Astrocyte of the cerebellum (primary cell): ENCODE results near the gene CNTD1.

Source experiments
- DNase-seq: peaks from one replicate; pipeline ENCODE4 v3.0.0-alpha.2; 2011; ENCODE audit warnings: low read depth
- H3K4me3 ChIP-seq: 2 replicates; pipeline ENCODE4 v1.5.1; 2011; ENCODE audit warnings: mild to moderate bottlenecking, low read depth, low read length, moderate library complexity
- in situ Hi-C: cut with HindIII; loops from 2 replicates; pipeline ENCODE4 v1.10.0; 2017; ENCODE audit warnings: low sequenced_read_pairs
- TF ChIP-seq, protein P1 (sequence below): IDR thresholded peaks from 2 replicates; pipeline ENCODE4 v1.5.1; 2012; ENCODE audit warnings: low read length, low read depth, moderate library complexity, mild to moderate bottlenecking; ENCODE audit errors: missing control alignments

The CNTD1 gene, protein sequence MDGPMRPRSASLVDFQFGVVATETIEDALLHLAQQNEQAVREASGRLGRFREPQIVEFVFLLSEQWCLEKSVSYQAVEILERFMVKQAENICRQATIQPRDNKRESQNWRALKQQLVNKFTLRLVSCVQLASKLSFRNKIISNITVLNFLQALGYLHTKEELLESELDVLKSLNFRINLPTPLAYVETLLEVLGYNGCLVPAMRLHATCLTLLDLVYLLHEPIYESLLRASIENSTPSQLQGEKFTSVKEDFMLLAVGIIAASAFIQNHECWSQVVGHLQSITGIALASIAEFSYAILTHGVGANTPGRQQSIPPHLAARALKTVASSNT

GRCh38 chr17:42798383-42799380 lies at the start of gene CNTD1, which contains the start of gene COA3:
TSS of gene CNTD1 (plus strand) at chr17:42798861. CDS start at chr17:42799068, 207 bp downstream.
TSS of gene COA3 (minus strand) at chr17:42798704. CDS start at chr17:42798681, 23 bp downstream.
- in situ Hi-C loops = no loop called here
- TF ChIP-seq, protein P1, sequence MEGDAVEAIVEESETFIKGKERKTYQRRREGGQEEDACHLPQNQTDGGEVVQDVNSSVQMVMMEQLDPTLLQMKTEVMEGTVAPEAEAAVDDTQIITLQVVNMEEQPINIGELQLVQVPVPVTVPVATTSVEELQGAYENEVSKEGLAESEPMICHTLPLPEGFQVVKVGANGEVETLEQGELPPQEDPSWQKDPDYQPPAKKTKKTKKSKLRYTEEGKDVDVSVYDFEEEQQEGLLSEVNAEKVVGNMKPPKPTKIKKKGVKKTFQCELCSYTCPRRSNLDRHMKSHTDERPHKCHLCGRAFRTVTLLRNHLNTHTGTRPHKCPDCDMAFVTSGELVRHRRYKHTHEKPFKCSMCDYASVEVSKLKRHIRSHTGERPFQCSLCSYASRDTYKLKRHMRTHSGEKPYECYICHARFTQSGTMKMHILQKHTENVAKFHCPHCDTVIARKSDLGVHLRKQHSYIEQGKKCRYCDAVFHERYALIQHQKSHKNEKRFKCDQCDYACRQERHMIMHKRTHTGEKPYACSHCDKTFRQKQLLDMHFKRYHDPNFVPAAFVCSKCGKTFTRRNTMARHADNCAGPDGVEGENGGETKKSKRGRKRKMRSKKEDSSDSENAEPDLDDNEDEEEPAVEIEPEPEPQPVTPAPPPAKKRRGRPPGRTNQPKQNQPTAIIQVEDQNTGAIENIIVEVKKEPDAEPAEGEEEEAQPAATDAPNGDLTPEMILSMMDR = no peak
- peak within 1 kb of the TSS; percentile 94 for H3K4me3 ChIP-seq
- DNase-seq = peak; percentile 51

DNA sequence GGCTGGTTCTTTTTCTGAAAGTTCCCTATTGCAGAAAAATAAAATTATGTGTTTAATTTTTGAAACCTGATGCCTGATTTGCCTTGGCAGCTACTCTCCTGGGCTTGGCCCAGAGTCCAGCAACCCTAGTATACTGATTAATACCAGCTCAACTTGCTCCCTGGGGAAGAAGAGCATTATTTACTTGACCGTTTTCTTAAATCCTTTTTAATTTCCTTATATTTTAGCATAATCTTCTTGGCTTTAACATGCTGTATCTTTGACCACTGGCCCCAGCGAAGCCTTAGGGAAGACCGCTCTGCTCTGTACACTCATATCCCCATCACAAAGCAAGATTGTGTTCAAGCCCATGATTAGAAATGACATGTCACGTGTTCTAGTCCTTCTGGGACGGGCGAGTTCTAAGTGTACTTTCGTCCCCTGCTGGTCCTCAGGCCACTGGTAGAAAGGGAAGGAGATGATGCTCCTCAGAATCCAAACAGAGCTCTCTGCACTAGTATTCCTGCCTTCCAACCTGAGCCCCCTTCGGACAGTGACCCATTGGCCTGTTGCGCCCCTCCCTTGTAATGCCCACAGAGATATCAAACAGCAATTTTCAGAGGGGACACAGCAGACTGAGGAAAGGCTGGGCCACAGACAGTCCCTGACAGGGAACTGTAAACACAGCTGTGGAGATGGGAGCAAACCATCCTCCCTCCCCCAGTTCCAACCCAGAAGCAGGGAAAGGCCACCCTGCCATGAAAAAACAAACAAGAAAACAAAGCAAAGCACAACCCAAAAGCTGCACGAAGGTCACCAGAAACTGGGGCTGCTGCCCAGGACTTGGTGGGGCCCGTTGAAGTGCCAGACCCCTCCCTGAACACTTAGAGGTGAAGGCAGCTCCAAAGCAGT lies 49.5 kb upstream of the CNTD1 start:
- TF ChIP-seq, protein P1 = no peak
- in situ Hi-C loops = no loop called here
- no peak for DNase-seq
- no peak overlapping the region for H3K4me3 ChIP-seq

GRCh38 chr17:42750739-42751344 lies 47.8 kb upstream of the CNTD1 start:
- in situ Hi-C loops = no loop called here
- no peak for DNase-seq
- no peak overlapping the region for H3K4me3 ChIP-seq
- TF ChIP-seq, protein P1 = no peak

DNA sequence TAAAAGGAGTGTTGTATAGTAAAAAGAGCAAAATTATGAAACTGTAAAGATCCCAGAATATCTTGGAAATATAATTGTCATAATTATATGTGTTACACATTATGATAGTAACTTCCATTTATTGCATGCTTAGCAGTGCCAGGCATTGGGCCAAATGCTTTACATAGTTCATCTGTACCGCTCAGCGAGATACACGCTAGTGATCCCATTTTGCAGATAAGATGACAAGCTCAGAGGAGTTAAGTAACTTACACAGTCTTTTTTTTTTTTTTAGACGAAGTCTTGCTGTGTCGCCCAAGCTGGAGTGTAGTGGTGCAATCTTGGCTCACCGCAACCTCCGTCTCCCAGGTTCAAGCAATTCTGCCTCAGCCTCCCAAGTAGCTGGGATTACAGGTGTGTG lies 47.0 kb upstream of the CNTD1 start:
- in situ Hi-C loops = no loop called here
- TF ChIP-seq, protein P1 = no peak
- no peak overlapping the region for H3K4me3 ChIP-seq
- DNase-seq = no peak

- DNase-seq = no peak
- H3K4me3 ChIP-seq = no peak overlapping the region
- TF ChIP-seq, protein P1 = no peak
- in situ Hi-C loops = no loop called here
Observed at GRCh38 chr17:42754782-42755181, 43.9 kb upstream of the CNTD1 start.
